Activated CD8-positive, alpha-beta memory T cell treated with anti-CD3 and anti-CD28 coated beads, Interleukin-2, amount 50 U/mL, for 24 hours (primary cell): ENCODE results near the gene NR1D2.
"Not testable (repeated sequence)": the region's sequence is repeated elsewhere in the genome, so short reads cannot be mapped to it uniquely, and the experiment has no call there.

Source experiments
- DNase-seq: peaks from one replicate; pipeline ENCODE4 v3.0.0-alpha.2; 2020; ENCODE audit errors: extremely low read depth

The NR1D2 gene

GRCh38 chr3:23944861-23945662 lies at the start of gene NR1D2:
Gene NR1D2, plus strand, starts transcription at chr3:23945286. Its CDS starts 293 bp downstream, at chr3:23945579.
- DNase-seq, result peak; percentile 26

- DNase-seq, result no peak
Measured at GRCh38 chr3:23900744-23901143, 44.3 kb upstream of the NR1D2 start.

GRCh38 chr3:23904545-23904944 lies 40.5 kb upstream of the NR1D2 start:
- no peak for DNase-seq

- DNase-seq, result no peak
Measured at GRCh38 chr3:23909341-23909740, 35.7 kb upstream of the NR1D2 start.

- no peak for DNase-seq
Measured at GRCh38 chr3:23911397-23911796, 33.7 kb upstream of the NR1D2 start.

- not testable (repeated sequence) for DNase-seq
Measured at GRCh38 chr3:23912335-23912734, 32.8 kb upstream of the NR1D2 start.

- DNase-seq, result no peak
Measured at GRCh38 chr3:23913182-23913581, 31.9 kb upstream of the NR1D2 start.

- no peak for DNase-seq
Measured at GRCh38 chr3:23913873-23914743, 31.0 kb upstream of the NR1D2 start.

GRCh38 chr3:23915537-23916108 lies 29.5 kb upstream of the NR1D2 start:
- no peak for DNase-seq

- no peak for DNase-seq
Measured at GRCh38 chr3:23916152-23916885, 28.8 kb upstream of the NR1D2 start.

GRCh38 chr3:23916886-23917678 lies 28.0 kb upstream of the NR1D2 start, which contains the start of the genes NKIRAS1 and RPL15:
Gene NKIRAS1, minus strand, starts transcription at chr3:23916990. Its CDS starts 6,086 bp downstream, at chr3:23910904.
Gene RPL15, plus strand, starts transcription at chr3:23917132. Its CDS starts 728 bp downstream, at chr3:23917860.
- DNase-seq, result peak; percentile 94

GRCh38 chr3:23917679-23918303 lies 27.3 kb upstream of the NR1D2 start:
- DNase-seq, result not testable (repeated sequence)

GRCh38 chr3:23918331-23918730 lies 26.8 kb upstream of the NR1D2 start:
- DNase-seq, result not testable (repeated sequence)

- DNase-seq, result no peak
Measured at GRCh38 chr3:23919628-23920027, 25.5 kb upstream of the NR1D2 start.

- no peak for DNase-seq
Measured at GRCh38 chr3:23920151-23920655, 24.9 kb upstream of the NR1D2 start.

GRCh38 chr3:23921052-23921511 lies 24.0 kb upstream of the NR1D2 start:
- DNase-seq, result no peak

GRCh38 chr3:23923786-23924185 lies 21.3 kb upstream of the NR1D2 start:
- DNase-seq, result no peak

GRCh38 chr3:23926246-23926645 lies 18.8 kb upstream of the NR1D2 start:
- DNase-seq, result no peak

GRCh38 chr3:23926736-23927135 lies 18.4 kb upstream of the NR1D2 start:
- DNase-seq, result no peak

- no peak for DNase-seq
Measured at GRCh38 chr3:23928524-23928923, 16.6 kb upstream of the NR1D2 start.
